H1 (cell line): ENCODE data around the gene MPHOSPH8. TPM values are rescaled to one million over a fixed set of nuclear protein-coding genes. Genes with fewer than 3 reads are reported as not detected.

ENCODE experiments used
- CTCF ChIA-PET: fragments of 300-600 bp; sonication (Branson Sonifier 250); formaldehyde crosslinking; loops from one replicate; lab custom pipeline; 2021; ENCODE audit not compliant: partially characterized antibody; lab: Charles Lee
- POLR2A ChIA-PET: fragments of 300-600 bp; sonication (Branson Sonifier 250); formaldehyde crosslinking; loops from one replicate; lab custom pipeline; 2021; ENCODE audit warnings: inconsistent platforms; ENCODE audit not compliant: partially characterized antibody; lab: Charles Lee
- DNase-seq, 2 experiments: peaks; one replicate each; pipeline versions ENCODE4 v3.0.0 to v3.0.0-alpha.2; 2010 to 2022; ENCODE audit warnings: low spot score in 2 of 2, low read depth in 1 of 2, mixed read lengths in 1 of 2
- FAIRE-seq: peaks from 2 replicates; lab custom pipeline; 2011; peaks lifted over from hg19 to GRCh38; lab: Jason Lieb, UNC
- H2AFZ ChIP-seq: 2 replicates; pipeline ENCODE4 v1.8.1; 2012; ENCODE audit warnings: low read length, inconsistent platforms
- H2AK5ac ChIP-seq: 2 replicates; pipeline ENCODE4 v1.6.1; 2013; ENCODE audit warnings: low read depth, low read length
- H2BK120ac ChIP-seq: replicated peaks from 2 replicates; pipeline ENCODE3; 2013; ENCODE audit warnings: low read depth, low read length, inconsistent platforms
- H2BK12ac ChIP-seq: 2 replicates; pipeline ENCODE4 v1.6.1; 2013; ENCODE audit warnings: low read depth, low read length
- H2BK15ac ChIP-seq: 2 replicates; pipeline ENCODE4 v1.6.1; 2013; ENCODE audit warnings: low read length
- H2BK20ac ChIP-seq: 2 replicates; pipeline ENCODE4 v1.6.1; 2013; ENCODE audit warnings: low read length
- H2BK5ac ChIP-seq: 2 replicates; pipeline ENCODE4 v1.6.1; 2013; ENCODE audit warnings: low read depth, low read length
- H3K14ac ChIP-seq: 2 replicates; pipeline ENCODE4 v1.6.1; 2013; ENCODE audit warnings: inconsistent platforms; ENCODE audit not compliant: insufficient read length
- H3K18ac ChIP-seq: 2 replicates; pipeline ENCODE4 v1.6.1; 2013; ENCODE audit warnings: low read length; ENCODE audit errors: extremely low read depth
- H3K23ac ChIP-seq: 2 replicates; pipeline ENCODE4 v1.6.1; 2013; ENCODE audit warnings: inconsistent platforms; ENCODE audit not compliant: insufficient read length
- H3K23me2 ChIP-seq: 2 replicates; pipeline ENCODE4 v1.6.1; 2013; ENCODE audit warnings: low read depth, low read length
- H3K27ac ChIP-seq: 2 replicates; pipeline ENCODE4 v1.6.1; 2011; ENCODE audit warnings: low read depth, low read length, inconsistent platforms
- H3K27me3 ChIP-seq, 4 experiments: replicated peaks in 1 of 4; 1 replicate in 1 of 4; 2 replicates in 3 of 4; pipeline versions ENCODE4 v1.6.1 to v1.8.1; 2011 to 2013; ENCODE audit warnings: low read length in 3 of 4, mild to moderate bottlenecking in 3 of 4, inconsistent platforms in 2 of 4, mixed read lengths in 2 of 4, moderate library complexity in 1 of 4; ENCODE audit not compliant: control insufficient read depth in 3 of 4, insufficient read depth in 3 of 4; ENCODE audit errors: extremely low read depth in 1 of 4
- H3K36me3 ChIP-seq, 4 experiments: 2 replicates each; pipeline versions ENCODE4 v1.6.1 to v1.8.1; 2011 to 2013; ENCODE audit warnings: mild to moderate bottlenecking in 4 of 4, low read length in 3 of 4, moderate library complexity in 2 of 4, control low read depth in 1 of 4, inconsistent platforms in 1 of 4; ENCODE audit not compliant: insufficient read depth in 4 of 4, control insufficient read depth in 2 of 4
- H3K4ac ChIP-seq: replicated peaks from 2 replicates; pipeline ENCODE3; 2013; ENCODE audit warnings: low read length, low read depth, mixed read lengths, inconsistent platforms; ENCODE audit not compliant: insufficient read length
- H3K4me1 ChIP-seq, 4 experiments: replicated peaks in 1 of 4; 1 replicate in 1 of 4; 2 replicates in 3 of 4; pipeline versions ENCODE4 v1.6.1 to v1.8.1; 2011 to 2013; ENCODE audit warnings: low read length in 3 of 4, inconsistent platforms in 2 of 4, mixed read lengths in 1 of 4; ENCODE audit not compliant: insufficient read depth in 4 of 4, control insufficient read depth in 3 of 4
- H3K4me2 ChIP-seq, 2 experiments: 2 replicates each; pipeline versions ENCODE4 v1.6.1 to v1.8.1; 2011 to 2013; ENCODE audit warnings: low read depth in 2 of 2, low read length in 2 of 2, control low read depth in 1 of 2, inconsistent platforms in 1 of 2, mild to moderate bottlenecking in 1 of 2; ENCODE audit not compliant: insufficient read depth in 1 of 2
- H3K4me3 ChIP-seq, 4 experiments: fragments of 200-600, 300-600 bp in 1 of 4; sonication (generic), shearing (Covaris generic), sonication (Bioruptor Twin) in 1 of 4; 2 replicates each; pipeline versions ENCODE4 v1.5.1 to v1.8.1; 2011 to 2016; ENCODE audit warnings: low read length in 4 of 4, low read depth in 3 of 4, control low read depth in 2 of 4, inconsistent platforms in 2 of 4, mild to moderate bottlenecking in 2 of 4, mixed read lengths in 1 of 4, moderate library complexity in 1 of 4; ENCODE audit not compliant: insufficient read depth in 2 of 4; ENCODE audit errors: extremely low read depth in 1 of 4
- H3K56ac ChIP-seq: replicated peaks from 2 replicates; pipeline ENCODE3; 2013; ENCODE audit warnings: low read depth, mild to moderate bottlenecking, mixed read lengths, low read length, inconsistent platforms; ENCODE audit not compliant: insufficient read length
- H3K79me1 ChIP-seq: 2 replicates; pipeline ENCODE4 v1.6.1; 2013; ENCODE audit warnings: low read depth, low read length, control low read depth
- H3K79me2 ChIP-seq, 2 experiments: 2 replicates each; pipeline versions ENCODE4 v1.6.1 to v1.8.1; 2012 to 2013; ENCODE audit warnings: low read length in 2 of 2, mild to moderate bottlenecking in 2 of 2, inconsistent platforms in 1 of 2; ENCODE audit not compliant: insufficient read depth in 2 of 2, control insufficient read depth in 1 of 2
- H3K9ac ChIP-seq, 4 experiments: replicated peaks in 1 of 4; 1 replicate in 1 of 4; 2 replicates in 3 of 4; pipeline versions ENCODE4 v1.6.1 to v1.8.1; 2011 to 2013; ENCODE audit warnings: low read depth in 3 of 4, low read length in 3 of 4, control low read depth in 2 of 4, mild to moderate bottlenecking in 2 of 4, moderate library complexity in 2 of 4, inconsistent platforms in 1 of 4; ENCODE audit errors: extremely low read depth in 1 of 4
- H3K9me3 ChIP-seq, 2 experiments: 2 replicates each; pipeline versions ENCODE4 v1.6.1 to v1.8.1; 2012 to 2013; ENCODE audit warnings: mild to moderate bottlenecking in 2 of 2, moderate library complexity in 2 of 2, control low read depth in 1 of 2, inconsistent platforms in 1 of 2, low read depth in 1 of 2, low read length in 1 of 2, mixed read lengths in 1 of 2; ENCODE audit not compliant: insufficient read depth in 2 of 2
- H4K20me1 ChIP-seq, 2 experiments: replicated peaks in 1 of 2; 2 replicates each; pipeline versions ENCODE3 to v1.8.1; 2011 to 2013; ENCODE audit warnings: inconsistent platforms in 2 of 2, low read length in 2 of 2, mild to moderate bottlenecking in 1 of 2; ENCODE audit not compliant: insufficient read depth in 2 of 2, control insufficient read depth in 1 of 2
- H4K5ac ChIP-seq: 2 replicates; pipeline ENCODE4 v1.6.1; 2013; ENCODE audit warnings: low read length, low read depth, mixed read lengths, inconsistent platforms; ENCODE audit not compliant: insufficient read length
- H4K8ac ChIP-seq: 2 replicates; pipeline ENCODE4 v1.8.0; 2013; ENCODE audit warnings: mild to moderate bottlenecking, moderate library complexity, low read length, inconsistent platforms; ENCODE audit not compliant: insufficient read depth; ENCODE audit errors: extremely low read depth
- H4K91ac ChIP-seq: replicated peaks from 2 replicates; pipeline ENCODE3; 2013; ENCODE audit warnings: low read length, mixed read lengths, inconsistent platforms; ENCODE audit not compliant: insufficient read length
- ASH2L ChIP-seq: fragments of 200-600, 300-600 bp; sonication (generic); IDR thresholded peaks from one replicate; pipeline ENCODE4 v1.7.1; 2017; ENCODE audit warnings: low read length
- CEBPB ChIP-seq: IDR thresholded peaks from 2 replicates; pipeline ENCODE4 v1.6.1; 2012; ENCODE audit warnings: low read depth, low read length
- CTBP2 ChIP-seq: IDR thresholded peaks from 2 replicates; pipeline ENCODE4 v1.7.0; 2011; ENCODE audit warnings: borderline replicate concordance, mild to moderate bottlenecking, moderate library complexity, mixed read lengths, low read length; ENCODE audit not compliant: insufficient read depth, insufficient read length
- EZH2 ChIP-seq: fragments of 200-600 bp; sonication (generic); IDR thresholded peaks from 2 replicates; pipeline ENCODE4 v1.7.1; 2012; ENCODE audit warnings: low read depth, mild to moderate bottlenecking, moderate library complexity, low read length, inconsistent platforms; ENCODE audit not compliant: severe bottlenecking
- GTF2F1 ChIP-seq: IDR thresholded peaks from 2 replicates; pipeline ENCODE4 v1.6.1; 2012; ENCODE audit warnings: low read depth, low read length, improper control_type of control experiment, borderline replicate concordance
- JUND ChIP-seq: IDR thresholded peaks from 2 replicates; pipeline ENCODE4 v1.6.1; 2011; ENCODE audit warnings: mild to moderate bottlenecking, improper control_type of control experiment, low read length
- KDM4A ChIP-seq: IDR thresholded peaks from one replicate; pipeline ENCODE4 v1.7.1; 2012; ENCODE audit warnings: low read depth, mild to moderate bottlenecking, moderate library complexity, low read length, inconsistent platforms; ENCODE audit not compliant: severe bottlenecking
- MAFK ChIP-seq: IDR thresholded peaks from 2 replicates; pipeline ENCODE4 v1.6.1; 2012; ENCODE audit warnings: low read depth, mild to moderate bottlenecking, improper control_type of control experiment, low read length
- NANOG ChIP-seq: IDR thresholded peaks from 2 replicates; pipeline ENCODE4 v1.6.1; 2011; ENCODE audit warnings: low read length, low read depth, mild to moderate bottlenecking, inconsistent platforms; ENCODE audit not compliant: insufficient read depth, poor library complexity, severe bottlenecking
- POLR2A ChIP-seq, 2 experiments: IDR thresholded peaks; 1 replicate in 1 of 2; 2 replicates in 1 of 2; pipeline ENCODE4 v1.6.1; 2011; ENCODE audit warnings: low read depth in 2 of 2, low read length in 2 of 2, mild to moderate bottlenecking in 2 of 2; ENCODE audit errors: control extremely low read depth in 1 of 2
- RBBP5 ChIP-seq: IDR thresholded peaks from 2 replicates; pipeline ENCODE4 v1.7.1; 2012; ENCODE audit warnings: low read depth, mild to moderate bottlenecking, inconsistent platforms, low read length, moderate library complexity, borderline replicate concordance
- SIX5 ChIP-seq: IDR thresholded peaks from 2 replicates; pipeline ENCODE4 v1.6.1; 2011; ENCODE audit warnings: mild to moderate bottlenecking, low read depth, low read length
- SP2 ChIP-seq: IDR thresholded peaks from 2 replicates; pipeline ENCODE4 v1.6.1; 2012; ENCODE audit warnings: mild to moderate bottlenecking, low read length, inconsistent platforms
- TEAD4 ChIP-seq: IDR thresholded peaks from 2 replicates; pipeline ENCODE4 v1.6.1; 2012; ENCODE audit warnings: low read depth, low read length, inconsistent platforms, mixed read lengths
- ZNF274 ChIP-seq: IDR thresholded peaks from 2 replicates; pipeline ENCODE4 v1.7.0; 2012; ENCODE audit warnings: low read length, borderline replicate concordance; ENCODE audit errors: extremely low read depth
- WGBS, 2 experiments: shearing (Covaris generic) in 1 of 2; methylation state at CpG; one replicate each; pipeline versions ENCODE4 v1.1.6 to v1.1.7; 2013 to 2015; ENCODE audit warnings: low lambda C conversion rate in 2 of 2, mixed read lengths in 2 of 2, inconsistent platforms in 1 of 2, low coverage in 1 of 2, missing lambda C conversion rate in 1 of 2; ENCODE audit not compliant: insufficient replicate concordance in 2 of 2, insufficient coverage in 1 of 2, insufficient read length in 1 of 2; ENCODE audit errors: extremely low coverage in 1 of 2, missing lambda C conversion rate in 1 of 2; 5-methylcytosine and 5-hydroxymethylcytosine counted together
- polyA plus RNA-seq, 7 experiments: library from polyadenylated mRNA; depleted of rRNA in 3 of 7; stranded (reverse) in 5 of 7; unstranded in 2 of 7; fragments of >200 nt in 5 of 7; fragments of 200-250 nt in 2 of 7; gene quantifications; 1 replicate in 5 of 7; 2 replicates in 1 of 7; 4 replicates in 1 of 7; pipeline versions ENCODE4 v1.2.1 to v1.2.3, GENCODE V29; 2011 to 2013; ENCODE audit warnings: missing spikeins in 2 of 7, mixed read lengths in 2 of 7
- total RNA-seq: library from RNA; stranded (reverse); fragmentation: NEBNext Ultra II Directional; extraction: Animal tissue kit (Norgen Biotek cat#: 25700); gene quantifications from 2 replicates; pipeline ENCODE4 v1.2.1, GENCODE V29; 2021

Gene MPHOSPH8
- total and polyA plus RNA-seq, 2 of the 8 experiments (the other 6 are each of a cell fraction or from before 2014, with no cell fraction given), result 8.3 to 20.5 TPM

GRCh38 chr13:19695829-19696228 is 62.4 kb downstream of the MPHOSPH8 start:
- no peak overlapping the region for H3K23ac ChIP-seq
- H3K36me3 ChIP-seq, result no peaks in the 10 kb centered on the region; a peak in 1 of 8 replicates
- H3K18ac ChIP-seq, result no peak overlapping the region
- no peaks in the 10 kb centered on the region for H3K27me3 ChIP-seq
- POLR2A ChIA-PET, result interaction anchor here (1.1 to 1.2 kb wide), 2 partner anchors 15 to 87 kb away, joined by 3 read pairs; partner anchors contain the start of gene PSPC1
- no peak overlapping the region for H3K4ac ChIP-seq
- H3K4me2 ChIP-seq, result peak overlapping the region; percentile 5 to 34; a peak in 1 of 4 replicates
- FAIRE-seq, result no peak
- H2BK20ac ChIP-seq, result no peak overlapping the region
- H3K23me2 ChIP-seq, result no peaks in the 10 kb centered on the region; the same call in 1 of the 2 replicates
- H2AFZ ChIP-seq, result no peak overlapping the region
- peaks cover 0 to 19% of the 10 kb centered on the region in 2 experiments; a peak in 2 of 4 replicates for H3K79me2 ChIP-seq
- H3K14ac ChIP-seq, result no peak overlapping the region
- no peak overlapping the region for H2BK12ac ChIP-seq
- H2AK5ac ChIP-seq, result no peak overlapping the region
- peaks cover 0 to 8% (median 5%) of the 10 kb centered on the region in 4 experiments; a peak in 2 of 7 replicates for H3K4me1 ChIP-seq
- no peak overlapping the region for H3K9ac ChIP-seq
- no peak overlapping the region for H2BK120ac ChIP-seq
- no peak overlapping the region for H3K27ac ChIP-seq
- CTCF ChIA-PET, result no interaction called here
- H3K9me3 ChIP-seq, result no peaks in the 10 kb centered on the region
- H4K20me1 ChIP-seq, result no peaks in the 10 kb centered on the region
- no peak overlapping the region for H4K5ac ChIP-seq
- no peak for DNase-seq
- H3K56ac ChIP-seq, result no peak overlapping the region
- H2BK15ac ChIP-seq, result no peak overlapping the region
- H4K91ac ChIP-seq, result no peak overlapping the region
- WGBS, 2 experiments, result 33% methylated on average over 3 of the region's 3 CpGs; no CpG with 5 or more reads in 1 of the 2 experiments
- no peak overlapping the region for H2BK5ac ChIP-seq
- H3K79me1 ChIP-seq, result peaks cover 2% of the 10 kb centered on the region; the same call in 1 of the 2 replicates
- peak overlapping the region in 1 of 4 experiments; percentile 28; a peak in 1 of 8 replicates for H3K4me3 ChIP-seq
- no peak overlapping the region for H4K8ac ChIP-seq
- TF ChIP-seq GTF2F1, result no peak
- TF ChIP-seq SIX5, result no peak
- no peak for TF ChIP-seq ASH2L
- no peak for TF ChIP-seq ZNF274
- no peak for TF ChIP-seq CEBPB
- TF ChIP-seq RBBP5, result no peak
- TF ChIP-seq SP2, result no peak
- TF ChIP-seq KDM4A, result no peak
- no peak for TF ChIP-seq POLR2A (IDR thresholded peaks at IDR 0.05; ENCODE audit: control extremely low read depth in 1 of 2, low read depth in 2 of 2, low read length in 2 of 2)
- no peak for TF ChIP-seq CTBP2
- no peak for TF ChIP-seq TEAD4
- TF ChIP-seq EZH2, result no peak
- no peak for TF ChIP-seq NANOG
- TF ChIP-seq JUND, result no peak
- TF ChIP-seq MAFK, result no peak
